GM19239 (cell line): ENCODE data around the gene KLK11.

Experiments used
- DNase-seq: peaks from one replicate; pipeline ENCODE4 v3.0.0; 2011; ENCODE audit warnings: low spot score; ENCODE audit not compliant: insufficient read length
- FAIRE-seq: peaks from 2 replicates; lab custom pipeline; 2011; peaks lifted over from hg19 to GRCh38; lab: Jason Lieb, UNC

The KLK11 gene, protein sequence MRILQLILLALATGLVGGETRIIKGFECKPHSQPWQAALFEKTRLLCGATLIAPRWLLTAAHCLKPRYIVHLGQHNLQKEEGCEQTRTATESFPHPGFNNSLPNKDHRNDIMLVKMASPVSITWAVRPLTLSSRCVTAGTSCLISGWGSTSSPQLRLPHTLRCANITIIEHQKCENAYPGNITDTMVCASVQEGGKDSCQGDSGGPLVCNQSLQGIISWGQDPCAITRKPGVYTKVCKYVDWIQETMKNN

GRCh38 chr19:51026554-51026831 lies at the start of gene KLK11:
TSS of gene KLK11 (minus strand) at chr19:51026616. CDS start at chr19:51025631, 985 bp downstream.
- DNase-seq = no peak
- FAIRE-seq = no peak

- DNase-seq = no peak
- no peak for FAIRE-seq
These were observed 49.6 kb upstream of the KLK11 start for GRCh38 chr19:51075998-51076397.

- no peak for DNase-seq
These were observed 44.6 kb upstream of the KLK11 start for GRCh38 chr19:51071095-51071405.

GRCh38 chr19:51070334-51071094 lies 44.1 kb upstream of the KLK11 start:
- DNase-seq (no peak), FAIRE-seq (no peak)

More at GRCh38 chr19:51071095-51071405, 44.6 kb upstream of the KLK11 start:
- no peak for FAIRE-seq

GRCh38 chr19:51066393-51067186 lies 40.2 kb upstream of the KLK11 start:
- no peak for DNase-seq
- no peak for FAIRE-seq

DNA sequence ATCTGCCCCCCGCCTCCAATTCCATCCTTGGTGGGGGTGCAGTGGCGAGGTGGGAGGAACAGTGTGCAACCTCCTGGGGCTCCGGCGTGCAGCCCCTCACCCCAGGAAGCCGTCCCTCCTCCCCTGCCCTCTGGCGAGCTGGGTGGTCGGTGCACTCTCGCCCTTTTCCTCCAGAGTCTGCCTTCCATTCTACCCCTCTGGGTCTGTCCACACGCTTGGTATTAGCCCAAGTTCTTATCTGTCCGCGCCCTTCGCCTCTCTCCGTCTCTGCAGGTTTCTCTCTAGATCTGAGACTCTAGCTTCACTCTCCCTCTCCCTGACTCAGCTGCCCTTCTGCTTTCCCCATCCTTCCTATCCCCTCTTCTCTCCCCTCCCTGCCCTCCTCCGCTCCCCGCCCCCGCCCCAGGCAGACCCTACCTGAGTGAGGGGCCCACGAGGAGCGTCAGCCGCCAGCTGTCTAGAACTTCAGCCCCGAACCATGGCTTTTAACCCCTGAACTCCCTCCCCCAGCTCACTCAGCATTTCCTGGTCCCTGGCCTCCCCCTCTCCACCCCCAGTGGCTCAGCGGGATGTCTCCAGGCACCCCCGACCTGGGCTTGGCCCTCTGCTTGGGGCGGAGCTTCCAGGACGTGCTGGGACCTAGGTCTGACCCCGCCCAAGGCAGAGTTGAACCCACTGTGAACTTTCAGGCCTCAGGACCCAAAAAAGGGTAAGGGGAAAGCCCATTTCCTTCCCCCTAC lies 39.0 kb upstream of the KLK11 start:
- FAIRE-seq = no peak
- no peak for DNase-seq

GRCh38 chr19:51064534-51065220 lies 38.3 kb upstream of the KLK11 start, which contains the start of gene KLK13:
TSS of gene KLK13 (minus strand) at chr19:51065092. CDS start at chr19:51065067, 25 bp downstream.
- no peak for DNase-seq
- no peak for FAIRE-seq

- DNase-seq (no peak), FAIRE-seq (no peak)
These were observed 37.2 kb upstream of the KLK11 start for GRCh38 chr19:51063664-51064063.

DNA sequence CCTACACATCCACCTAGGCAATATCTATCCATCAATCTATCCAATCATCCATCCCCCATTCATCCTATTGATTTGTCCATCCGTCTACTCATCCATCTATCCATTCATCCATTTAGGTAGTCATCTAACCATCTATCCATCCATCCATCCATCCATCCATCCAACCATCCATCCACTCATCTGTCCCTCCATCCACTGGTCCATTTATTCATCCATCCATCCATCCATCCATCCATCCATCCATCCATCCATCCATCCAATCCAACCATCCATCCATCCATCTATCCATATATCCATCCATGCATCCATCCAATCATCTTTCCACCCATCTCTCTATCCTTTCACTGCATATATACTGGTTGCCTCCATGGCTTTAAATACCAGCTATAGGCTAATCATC lies 34.6 kb upstream of the KLK11 start:
- no peak for DNase-seq
- no peak for FAIRE-seq

- FAIRE-seq (no peak), DNase-seq (no peak)
These were observed 33.9 kb upstream of the KLK11 start for GRCh38 chr19:51060336-51060735.

- no peak for FAIRE-seq
- no peak for DNase-seq
These were observed 33.3 kb upstream of the KLK11 start for GRCh38 chr19:51059715-51060114.

DNA sequence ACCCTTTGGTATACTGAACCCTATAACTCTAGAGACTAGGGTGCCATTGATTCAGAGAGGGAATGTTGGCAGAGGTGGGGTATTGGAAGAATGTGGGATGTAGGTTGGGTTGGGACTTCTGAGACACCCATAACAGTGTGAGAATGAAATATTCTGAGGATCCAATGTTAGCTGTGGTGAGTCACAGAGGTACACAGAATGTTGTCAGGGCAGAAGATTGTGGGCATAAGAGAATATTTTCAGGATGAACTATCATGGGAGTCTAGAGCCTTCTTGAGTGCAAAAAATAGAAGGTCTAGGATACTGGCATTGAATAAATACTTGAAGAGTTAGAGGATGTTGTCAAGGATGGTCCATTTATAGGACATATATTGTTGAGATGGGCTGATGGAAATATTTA lies 29.4 kb upstream of the KLK11 start:
- no peak for DNase-seq
- FAIRE-seq = no peak

- DNase-seq (no peak), FAIRE-seq (no peak)
These were observed 20.6 kb upstream of the KLK11 start for GRCh38 chr19:51047031-51047335.

- FAIRE-seq (no peak), DNase-seq (no peak)
These were observed 17.9 kb upstream of the KLK11 start for GRCh38 chr19:51044327-51044726.

DNA sequence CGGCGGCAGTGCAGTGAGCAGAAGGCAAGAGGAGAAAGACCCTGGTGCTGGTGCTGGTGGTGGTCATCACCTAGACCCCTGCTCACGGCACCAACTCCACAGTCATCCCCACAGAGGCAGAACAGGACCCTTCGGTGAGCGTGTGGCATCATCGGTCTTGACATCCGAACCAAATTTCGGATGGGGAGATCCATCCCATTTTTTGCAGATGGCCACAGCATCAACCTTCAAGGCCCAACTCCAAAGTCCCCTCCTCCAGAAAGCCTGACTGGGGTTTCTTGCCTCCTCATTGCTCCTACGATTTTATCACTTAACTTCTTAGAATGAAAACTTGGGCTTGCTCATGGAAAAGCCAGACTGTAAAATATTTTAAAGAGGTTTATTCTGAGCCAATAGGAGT lies 17.1 kb upstream of the KLK11 start:
- no peak for DNase-seq
- no peak for FAIRE-seq

GRCh38 chr19:51040151-51040550 lies 13.7 kb upstream of the KLK11 start:
- no peak for DNase-seq
- no peak for FAIRE-seq

DNA sequence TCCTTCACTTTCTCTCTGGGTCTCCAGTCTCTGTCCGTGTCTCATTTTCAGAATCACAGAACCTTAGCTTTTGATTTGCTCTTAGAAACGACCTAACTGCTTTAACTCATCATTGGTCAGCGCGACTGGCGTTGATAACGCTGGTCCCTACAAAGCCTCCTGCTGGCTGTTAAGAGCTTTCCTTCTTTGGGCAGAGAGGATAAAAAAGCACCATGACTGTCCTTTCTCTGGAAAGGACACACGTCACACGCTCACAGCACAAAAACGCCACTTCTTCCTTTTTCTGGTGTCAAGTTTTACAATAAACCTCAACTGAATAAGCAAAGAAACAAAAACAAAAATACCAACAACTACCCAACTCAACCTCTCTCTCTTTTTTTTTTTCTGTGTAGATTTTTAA lies 10.1 kb upstream of the KLK11 start:
- DNase-seq = no peak

DNA sequence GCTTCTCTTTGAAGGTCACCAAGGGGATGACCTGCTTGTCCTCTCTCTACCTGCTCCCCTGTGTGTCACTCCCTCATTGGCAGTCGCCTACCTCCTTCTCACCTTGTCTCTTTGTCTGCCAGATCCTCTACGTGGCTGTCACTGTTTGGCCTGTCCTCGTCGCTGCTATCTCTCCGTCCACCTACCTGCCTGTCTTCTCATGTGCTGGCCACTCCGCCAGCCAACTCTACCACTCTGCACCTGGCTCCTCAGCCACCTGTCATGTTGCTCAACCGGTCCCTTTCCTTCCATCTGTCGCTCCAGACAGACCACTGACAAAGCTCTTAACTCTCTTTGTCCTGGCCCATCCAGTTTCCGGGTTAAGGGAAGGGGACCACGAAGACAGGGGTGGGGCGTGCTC lies 8.3 kb upstream of the KLK11 start, which contains the start of gene KLK12:
Gene KLK12, minus strand, starts transcription at position 299 of the 400 bp plus-strand sequence. CDS start 381 bp downstream, outside the sequence.
- DNase-seq = no peak
- FAIRE-seq = no peak

More for the DNA sequence above, 10.1 kb upstream of the KLK11 start:
- FAIRE-seq = no peak

DNA sequence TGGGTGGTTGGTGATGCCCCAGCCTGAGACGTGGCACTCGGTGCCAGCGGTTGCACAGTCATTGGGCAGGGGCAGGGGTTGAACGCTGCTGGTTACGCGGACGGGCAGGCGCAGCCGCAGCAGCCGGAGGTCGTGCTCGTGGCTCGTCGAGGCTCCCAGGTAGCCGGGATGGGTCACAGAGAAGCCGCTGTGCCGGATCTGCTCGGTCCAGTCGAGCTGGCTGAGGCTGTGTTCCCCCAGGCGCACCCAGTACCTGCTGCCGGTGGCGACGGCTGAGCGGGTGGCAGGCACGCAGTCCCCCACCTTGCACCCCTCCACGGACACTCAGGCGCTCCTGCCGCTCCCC lies 5.4 kb upstream of the KLK11 start:
- no peak for DNase-seq
- no peak for FAIRE-seq

- no peak for FAIRE-seq
These were observed 4.9 kb upstream of the KLK11 start for GRCh38 chr19:51031220-51031879.

More at GRCh38 chr19:51031220-51031879, 4.9 kb upstream of the KLK11 start:
- no peak for DNase-seq
